Large intestine (tissue), 3 donors: Measurements from ENCODE around the gene ZBTB17. TPM values are rescaled to one million over a fixed set of nuclear protein-coding genes. Genes with fewer than 3 reads are reported as not detected.

Experiments used
- DNase-seq, 2 donors: peaks; one replicate each; pipeline versions ENCODE4 v3.0.0 to v3.0.0-alpha.2; 2013
- H3K27ac ChIP-seq: one replicate; pipeline ENCODE4 v1.5.1; 2013; ENCODE audit warnings: low read length
- H3K27me3 ChIP-seq: 2 replicates; pipeline ENCODE4 v1.6.1; 2013; ENCODE audit warnings: low read length; ENCODE audit not compliant: control insufficient read depth, insufficient read depth
- H3K36me3 ChIP-seq: 2 replicates; pipeline ENCODE4 v1.6.1; 2013; ENCODE audit warnings: low read length; ENCODE audit not compliant: control insufficient read depth, insufficient read depth
- H3K4me1 ChIP-seq: one replicate; pipeline ENCODE4 v1.6.1; 2013; ENCODE audit warnings: low read length; ENCODE audit not compliant: control insufficient read depth, insufficient read depth
- H3K4me3 ChIP-seq: one replicate; pipeline ENCODE4 v1.5.1; 2013; ENCODE audit warnings: low read length
- H3K9me3 ChIP-seq: one replicate; pipeline ENCODE4 v1.6.1; 2013; ENCODE audit warnings: mild to moderate bottlenecking, low read depth, low read length, moderate library complexity; ENCODE audit not compliant: control insufficient read depth
- WGBS: methylation state at CpG from one replicate; pipeline ENCODE4 v1.1.5; 2013; ENCODE audit warnings: low lambda C conversion rate; ENCODE audit not compliant: insufficient coverage; 5-methylcytosine and 5-hydroxymethylcytosine counted together
- polyA plus RNA-seq: library from polyadenylated mRNA; unstranded; fragments of 120-200 nt; gene quantifications from one replicate; pipeline ENCODE4 v1.2.1, GENCODE V29; 2013

Gene ZBTB17
- polyA plus RNA-seq, 1 donor = 22.8 TPM

- no CpG with 5 or more reads among the region's 13 CpGs for WGBS
- Histone ChIP-seq H3K9me3 (peaks cover 3% of the 10 kb centered on the region), H3K36me3 (peaks cover 95% of the 10 kb centered on the region), H3K4me1 (peaks cover 9% of the 10 kb centered on the region), H3K27ac (no peak overlapping the region), H3K4me3 (no peak overlapping the region), H3K27me3 (no peaks in the 10 kb centered on the region)
- DNase-seq = no peak
Observed at GRCh38 chr1:15941044-15941840, 34.7 kb downstream of the ZBTB17 start.

- peaks cover 9% of the 10 kb centered on the region for H3K4me1 ChIP-seq
- H3K9me3 ChIP-seq = peaks cover 3% of the 10 kb centered on the region
- H3K4me3 ChIP-seq = no peak overlapping the region
- DNase-seq = no peak
- H3K27ac ChIP-seq = no peak overlapping the region
- H3K36me3 ChIP-seq = peaks cover 94% of the 10 kb centered on the region
- H3K27me3 ChIP-seq = no peaks in the 10 kb centered on the region
- WGBS = 100% methylated on average over 3 of the region's 13 CpGs
Observed at GRCh38 chr1:15940110-15941043, 35.5 kb downstream of the ZBTB17 start.

GRCh38 chr1:15939181-15940109 lies 36.5 kb downstream of the ZBTB17 start:
- H3K27ac ChIP-seq = no peak overlapping the region

GRCh38 chr1:15938628-15939161 lies 37.2 kb downstream of the ZBTB17 start:
- DNase-seq = no peak
- Histone ChIP-seq H3K36me3 (peaks cover 95% of the 10 kb centered on the region), H3K27ac (no peak overlapping the region)

More at GRCh38 chr1:15939181-15940109, 36.5 kb downstream of the ZBTB17 start:
- H3K4me3 ChIP-seq = no peak overlapping the region
- peaks cover 3% of the 10 kb centered on the region for H3K9me3 ChIP-seq
- H3K36me3 ChIP-seq = peaks cover 95% of the 10 kb centered on the region
- peaks cover 9% of the 10 kb centered on the region for H3K4me1 ChIP-seq
- no CpG with 5 or more reads among the region's 17 CpGs for WGBS
- no peaks in the 10 kb centered on the region for H3K27me3 ChIP-seq
- peak in 1 of 2 donors; percentile 42 for DNase-seq

DNA sequence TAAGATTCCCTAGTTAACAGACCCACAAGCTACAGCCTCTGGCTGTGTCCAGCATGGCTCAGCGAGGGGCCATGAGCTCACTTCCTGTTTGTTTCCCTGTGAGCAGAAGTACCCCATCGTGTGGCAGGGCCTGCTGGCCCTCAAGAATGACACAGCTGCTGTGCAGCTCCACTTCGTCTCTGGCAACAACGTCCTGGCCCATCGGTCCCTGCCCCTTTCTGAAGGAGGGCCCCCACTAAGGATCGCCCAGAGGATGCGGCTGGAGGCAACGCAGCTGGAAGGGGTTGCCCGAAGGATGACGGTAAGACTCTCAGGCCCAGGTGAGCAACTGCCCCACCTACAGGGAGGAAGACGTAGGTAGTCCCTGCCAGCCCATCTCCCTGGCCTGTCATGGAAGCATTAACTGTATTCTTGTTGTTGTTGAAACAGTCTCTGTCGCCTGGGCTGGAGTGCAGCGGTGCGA lies 38.2 kb downstream of the ZBTB17 start:
- no peak overlapping the region for H3K27ac ChIP-seq
- H3K36me3 ChIP-seq = peaks cover 95% of the 10 kb centered on the region
- WGBS = no CpG with 5 or more reads among the region's 14 CpGs

More at GRCh38 chr1:15938628-15939161, 37.2 kb downstream of the ZBTB17 start:
- H3K27me3 ChIP-seq = no peaks in the 10 kb centered on the region
- peaks cover 9% of the 10 kb centered on the region for H3K4me1 ChIP-seq
- no peak overlapping the region for H3K4me3 ChIP-seq
- H3K9me3 ChIP-seq = peaks cover under 1% of the 10 kb centered on the region
- WGBS = no CpG with 5 or more reads among the region's 8 CpGs

GRCh38 chr1:15937146-15937545 lies 38.8 kb downstream of the ZBTB17 start:
- no peak for DNase-seq
- Histone ChIP-seq H3K36me3 (peaks cover 95% of the 10 kb centered on the region), H3K27ac (no peak overlapping the region)

More for the DNA sequence above, 38.2 kb downstream of the ZBTB17 start:
- Histone ChIP-seq H3K4me1 (peaks cover 9% of the 10 kb centered on the region), H3K27me3 (no peaks in the 10 kb centered on the region), H3K4me3 (no peak overlapping the region), H3K9me3 (no peaks in the 10 kb centered on the region)
- no peak for DNase-seq

DNA sequence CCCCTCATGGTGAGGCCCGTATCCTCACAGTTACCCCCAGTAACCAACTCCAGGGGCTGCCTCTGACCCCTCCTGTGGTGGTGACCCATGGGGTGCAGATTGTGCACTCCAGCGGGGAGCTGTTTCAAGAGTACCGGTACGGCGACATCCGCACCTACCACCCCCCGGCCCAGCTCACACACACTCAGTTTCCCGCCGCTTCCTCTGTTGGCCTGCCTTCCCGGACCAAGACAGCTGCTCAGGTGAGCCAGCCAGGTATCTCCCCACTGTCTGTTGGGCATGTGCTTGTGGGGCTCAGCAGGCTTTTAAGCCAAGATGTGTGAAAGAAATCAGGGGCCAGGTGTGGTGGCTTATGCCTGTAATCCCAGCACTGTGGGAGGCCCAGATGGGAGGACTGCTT lies 39.9 kb downstream of the ZBTB17 start:
- Histone ChIP-seq H3K36me3 (peaks cover 95% of the 10 kb centered on the region), H3K4me1 (peaks cover 9% of the 10 kb centered on the region), H3K27ac (no peak overlapping the region), H3K4me3 (no peak overlapping the region), H3K27me3 (no peaks in the 10 kb centered on the region), H3K9me3 (no peaks in the 10 kb centered on the region)
- no peak for DNase-seq
- no CpG with 5 or more reads among the region's 10 CpGs for WGBS

More at GRCh38 chr1:15937146-15937545, 38.8 kb downstream of the ZBTB17 start:
- no CpG with 5 or more reads among the region's 7 CpGs for WGBS
- H3K27me3 ChIP-seq = no peaks in the 10 kb centered on the region
- H3K9me3 ChIP-seq = no peaks in the 10 kb centered on the region
- no peak overlapping the region for H3K4me3 ChIP-seq
- peaks cover 9% of the 10 kb centered on the region for H3K4me1 ChIP-seq

DNA sequence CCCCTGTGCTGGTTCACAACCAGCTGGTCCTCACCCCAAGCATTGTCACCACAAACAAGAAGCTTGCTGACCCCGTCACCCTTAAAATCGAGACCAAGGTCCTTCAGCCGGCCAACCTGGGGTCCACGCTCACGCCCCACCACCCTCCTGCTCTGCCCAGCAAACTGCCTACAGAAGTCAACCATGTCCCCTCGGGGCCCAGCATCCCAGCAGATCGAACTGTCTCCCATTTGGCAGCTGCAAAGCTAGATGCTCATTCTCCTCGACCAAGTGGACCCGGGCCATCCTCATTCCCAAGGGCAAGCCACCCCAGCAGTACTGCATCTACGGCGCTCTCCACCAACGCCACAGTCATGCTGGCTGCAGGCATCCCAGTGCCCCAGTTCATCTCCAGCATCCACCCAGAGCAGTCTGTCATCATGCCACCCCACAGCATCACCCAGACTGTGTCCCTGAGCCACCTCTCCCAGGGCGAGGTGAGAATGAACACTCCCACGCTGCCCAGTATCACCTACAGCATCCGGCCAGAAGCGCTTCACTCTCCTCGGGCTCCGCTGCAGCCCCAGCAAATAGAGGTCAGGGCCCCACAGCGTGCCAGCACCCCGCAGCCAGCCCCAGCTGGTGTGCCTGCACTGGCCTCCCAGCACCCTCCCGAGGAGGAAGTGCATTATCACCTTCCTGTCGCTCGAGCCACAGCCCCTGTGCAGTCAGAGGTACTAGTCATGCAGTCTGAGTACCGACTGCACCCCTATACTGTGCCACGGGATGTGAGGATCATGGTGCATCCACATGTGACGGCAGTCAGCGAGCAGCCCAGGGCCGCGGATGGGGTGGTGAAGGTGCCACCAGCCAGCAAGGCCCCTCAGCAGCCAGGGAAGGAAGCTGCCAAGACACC lies 40.6 kb downstream of the ZBTB17 start:
- no CpG with 5 or more reads among the region's 29 CpGs for WGBS
- Histone ChIP-seq H3K9me3 (no peaks in the 10 kb centered on the region), H3K4me1 (peaks cover 9% of the 10 kb centered on the region), H3K4me3 (no peak overlapping the region), H3K36me3 (peaks cover 95% of the 10 kb centered on the region), H3K27me3 (no peaks in the 10 kb centered on the region), H3K27ac (no peak overlapping the region)
- DNase-seq = no peak
